Measurements from ENCODE around the gene CEMP1.
A peak's percentile ranks its signal among the peaks of the same experiment; 100 is the strongest.

Gene CEMP1

DNA sequence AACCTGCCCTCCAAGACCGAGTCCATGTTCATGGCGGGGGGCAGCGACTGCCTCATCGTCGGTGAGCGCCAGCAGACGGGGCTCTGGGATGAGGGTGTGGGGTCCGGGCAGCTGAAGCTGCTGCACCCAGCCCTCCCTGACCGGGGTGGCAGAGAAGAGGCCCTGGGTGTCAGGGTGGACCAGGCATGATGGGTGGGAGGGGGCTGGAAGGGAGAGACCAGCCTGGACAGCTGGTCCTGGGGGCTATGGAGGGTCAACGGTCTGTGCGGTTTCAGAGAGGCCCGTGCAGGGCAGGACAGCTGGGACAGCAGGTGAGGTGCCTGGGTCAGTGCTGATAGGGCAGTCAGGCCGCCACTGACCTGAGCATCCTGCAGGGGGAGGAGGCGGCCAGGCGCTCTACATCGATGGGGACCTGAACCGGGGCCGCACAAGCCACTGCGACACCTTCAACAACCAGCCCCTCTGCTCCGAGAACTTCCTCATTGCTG, 30.7 kb downstream of the CEMP1 start:
- DNase-seq (ENCODE audit: low read depth) = no peak

DNA sequence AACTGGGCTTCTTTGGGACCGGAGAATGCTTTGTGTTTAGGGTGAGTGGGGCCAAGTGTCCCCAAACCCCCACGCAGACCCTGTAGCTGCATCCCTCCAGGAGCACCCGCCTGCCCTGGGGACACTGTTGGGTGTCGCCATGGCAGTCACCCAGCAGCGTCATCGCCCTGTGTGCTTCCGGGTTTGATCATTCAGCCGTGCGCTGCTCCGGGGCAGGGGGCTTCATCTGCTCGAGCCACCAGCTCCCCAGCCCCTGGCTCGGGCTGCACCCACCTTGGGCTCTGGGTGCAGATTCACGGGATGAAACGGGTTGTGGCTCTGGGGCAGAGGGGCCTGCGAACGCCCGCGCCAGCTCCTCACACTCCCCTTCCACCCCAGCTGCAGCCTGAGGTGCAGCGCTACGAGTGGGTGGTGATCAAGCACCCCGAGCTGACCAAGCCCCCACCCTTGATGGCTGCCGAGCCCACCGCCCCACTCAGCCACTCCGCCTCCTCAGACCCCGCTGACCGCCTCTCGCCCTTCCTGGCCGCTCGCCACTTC, 31.2 kb downstream of the CEMP1 start:
- DNase-seq (ENCODE audit: low read depth) = no peak

DNA sequence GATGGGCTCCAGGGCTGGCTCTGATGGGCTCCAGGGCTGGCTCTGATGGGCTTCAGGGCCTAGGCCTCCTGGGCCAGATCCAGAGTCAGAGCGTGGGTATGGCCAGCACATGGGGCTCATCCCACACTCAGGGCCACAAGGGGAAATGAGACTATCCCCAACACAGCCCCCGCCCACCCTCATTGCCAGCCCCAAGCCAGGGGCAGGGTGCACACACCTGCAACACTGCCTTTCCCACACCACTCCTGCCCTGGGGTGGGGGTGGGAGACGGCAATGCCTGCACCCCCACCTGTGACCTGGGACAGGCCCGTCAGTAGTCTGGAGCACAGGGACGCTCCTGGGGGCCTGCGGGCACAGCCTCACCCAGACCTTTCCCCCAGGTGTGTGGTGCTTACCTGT, 31.8 kb downstream of the CEMP1 start:
- no peak for DNase-seq (ENCODE audit: low read depth)

DNA sequence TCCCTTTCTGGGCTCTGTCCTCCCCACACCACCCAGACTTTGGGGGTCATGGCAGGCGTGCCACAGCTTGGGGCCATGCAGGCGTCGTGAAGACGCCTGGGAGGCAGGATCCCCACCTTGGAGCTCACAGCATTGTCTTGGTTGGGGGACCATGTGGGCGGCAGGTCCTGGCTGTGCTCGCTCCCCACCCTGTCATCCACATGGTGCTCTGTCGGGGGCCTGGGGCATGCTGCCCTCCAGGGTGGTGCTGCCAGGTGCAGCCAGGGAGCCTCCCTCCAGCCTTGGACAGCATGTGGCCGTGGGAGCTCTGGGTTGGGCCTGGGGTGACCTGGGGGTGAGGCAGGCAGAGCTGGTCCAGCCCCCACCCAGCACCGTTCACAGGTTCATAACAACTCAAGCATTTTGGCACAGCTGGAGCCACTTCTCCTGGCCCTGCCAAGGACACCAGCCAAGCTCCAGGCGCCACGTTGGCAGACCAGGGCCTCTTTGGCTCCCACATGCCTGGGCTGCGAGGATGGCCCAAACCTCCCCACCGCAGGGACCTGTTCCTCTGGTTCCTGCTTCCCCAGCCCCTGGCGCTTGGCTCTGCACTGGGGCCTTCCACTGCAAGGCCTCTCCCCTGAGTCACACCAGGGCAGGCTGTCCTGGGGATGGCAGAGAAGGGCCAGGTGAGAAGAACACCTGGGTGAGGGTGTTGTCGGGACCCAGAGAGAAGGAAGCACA, 32.5 kb downstream of the CEMP1 start:
- DNase-seq (ENCODE audit: low read depth) = no peak

DNA sequence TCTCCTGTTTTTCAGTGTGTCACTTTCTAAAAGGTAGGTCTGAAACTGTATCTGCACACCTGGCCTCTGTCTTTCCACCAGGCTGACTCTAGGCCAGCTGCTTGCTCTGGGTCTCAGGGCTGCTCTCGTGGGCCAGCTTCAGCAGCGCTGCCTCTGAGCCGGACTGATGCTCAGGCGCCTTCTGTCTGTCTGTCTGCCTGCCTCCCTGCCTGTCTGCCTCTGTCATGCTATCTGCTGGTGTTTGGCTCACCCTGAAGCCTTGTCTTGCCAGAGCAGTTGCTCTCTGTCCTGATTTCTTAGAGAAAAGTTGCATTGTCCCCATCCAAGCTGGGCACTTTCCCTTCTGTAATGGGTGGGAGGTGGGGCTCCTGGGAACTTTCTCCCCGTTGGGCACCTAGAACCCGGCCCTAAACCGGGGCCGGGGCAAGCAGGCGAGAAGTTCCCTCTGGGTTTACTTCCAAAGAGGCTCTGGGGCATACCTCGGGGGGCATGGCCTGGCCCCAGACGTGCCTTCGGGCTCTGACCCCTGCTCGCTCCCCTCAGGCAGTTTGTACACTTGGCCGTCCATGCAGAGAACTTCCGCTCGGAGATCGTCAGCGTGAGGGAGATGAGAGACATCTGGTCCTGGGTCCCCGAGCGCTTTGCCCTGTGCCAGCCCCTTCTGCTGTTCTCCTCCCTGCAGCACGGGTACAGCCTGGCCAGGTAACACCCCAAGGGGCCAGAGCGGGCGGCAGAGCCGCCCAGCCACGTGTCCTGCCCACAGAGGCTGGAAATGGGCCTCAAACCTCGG, 33.3 kb downstream of the CEMP1 start:
- DNase-seq (ENCODE audit: low read depth) = no peak

DNA sequence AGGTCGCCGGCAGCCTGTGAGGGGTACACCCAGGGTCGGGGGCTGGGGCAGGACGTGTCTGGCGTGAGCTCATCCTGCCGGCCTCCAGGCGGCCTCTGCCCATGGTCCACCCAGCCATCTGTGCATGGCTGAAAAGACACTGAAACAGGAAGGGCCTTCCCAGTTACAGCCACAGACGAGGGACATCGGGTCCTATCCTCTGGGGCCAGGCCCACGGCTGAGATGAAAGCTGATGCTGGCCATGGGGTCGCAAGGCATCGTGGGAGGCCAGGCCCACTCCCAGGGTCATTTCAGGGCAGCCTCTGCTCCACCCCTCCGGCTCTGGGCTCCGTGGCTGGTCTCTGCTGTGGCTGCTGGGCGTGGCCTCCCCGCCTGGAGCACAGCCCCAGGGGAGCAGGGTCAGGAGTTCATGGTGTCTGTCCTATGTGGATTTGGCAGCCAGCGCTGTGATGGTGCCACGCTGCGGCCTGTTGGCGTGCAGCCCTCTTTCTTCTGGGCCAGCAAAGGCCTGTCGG, 34.0 kb downstream of the CEMP1 start:
- DNase-seq (ENCODE audit: low read depth) = no peak

DNA sequence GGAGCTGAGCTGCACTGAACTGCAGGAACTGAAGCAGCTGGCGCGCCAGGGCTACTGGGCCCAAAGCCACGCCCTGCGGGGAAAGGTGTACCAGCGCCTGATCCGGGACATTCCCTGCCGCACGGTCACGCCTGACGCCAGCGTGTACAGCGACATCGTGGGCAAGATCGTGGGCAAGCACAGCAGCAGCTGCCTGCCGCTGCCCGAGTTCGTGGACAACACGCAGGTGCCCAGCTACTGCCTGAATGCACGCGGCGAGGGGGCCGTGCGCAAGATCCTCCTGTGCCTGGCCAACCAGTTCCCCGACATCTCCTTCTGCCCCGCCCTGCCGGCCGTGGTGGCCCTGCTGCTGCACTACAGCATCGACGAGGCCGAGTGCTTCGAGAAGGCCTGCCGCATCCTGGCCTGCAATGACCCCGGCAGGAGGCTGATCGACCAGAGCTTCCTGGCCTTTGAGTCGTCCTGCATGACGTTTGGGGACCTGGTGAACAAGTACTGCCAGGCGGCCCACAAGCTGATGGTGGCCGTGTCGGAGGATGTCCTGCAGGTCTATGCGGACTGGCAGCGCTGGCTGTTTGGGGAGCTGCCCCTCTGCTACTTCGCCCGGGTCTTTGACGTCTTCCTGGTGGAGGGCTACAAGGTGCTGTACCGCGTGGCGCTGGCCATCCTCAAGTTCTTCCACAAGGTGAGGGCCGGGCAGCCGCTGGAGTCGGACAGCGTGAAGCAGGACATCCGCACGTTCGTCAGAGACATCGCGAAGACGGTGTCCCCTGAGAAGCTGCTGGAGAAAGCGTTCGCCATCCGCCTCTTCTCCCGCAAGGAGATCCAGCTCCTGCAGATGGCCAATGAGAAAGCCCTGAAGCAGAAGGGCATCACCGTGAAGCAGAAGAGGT, 34.7 kb downstream of the CEMP1 start:
- DNase-seq (ENCODE audit: low read depth) = no peak

DNA sequence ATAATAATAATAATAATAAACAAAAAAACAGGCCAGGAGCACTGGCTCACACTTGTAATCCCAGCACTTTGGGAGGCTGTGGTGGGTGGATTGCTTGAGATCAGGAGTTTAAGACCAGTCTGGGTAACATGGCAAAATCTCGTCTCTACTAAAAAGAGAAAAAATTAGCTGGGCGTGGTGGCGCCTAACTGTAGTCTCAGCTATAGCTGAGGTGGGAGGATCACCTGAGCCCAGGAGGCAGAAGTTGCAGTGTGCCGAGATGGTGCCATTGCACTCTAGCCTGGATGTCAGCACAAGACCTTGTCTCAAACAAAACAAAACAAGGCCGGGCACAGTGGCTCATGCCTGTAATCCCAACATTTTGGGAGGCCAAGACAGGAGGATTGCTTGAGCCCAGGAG, 36.2 kb downstream of the CEMP1 start:
- no peak for DNase-seq (ENCODE audit: low read depth)

DNA sequence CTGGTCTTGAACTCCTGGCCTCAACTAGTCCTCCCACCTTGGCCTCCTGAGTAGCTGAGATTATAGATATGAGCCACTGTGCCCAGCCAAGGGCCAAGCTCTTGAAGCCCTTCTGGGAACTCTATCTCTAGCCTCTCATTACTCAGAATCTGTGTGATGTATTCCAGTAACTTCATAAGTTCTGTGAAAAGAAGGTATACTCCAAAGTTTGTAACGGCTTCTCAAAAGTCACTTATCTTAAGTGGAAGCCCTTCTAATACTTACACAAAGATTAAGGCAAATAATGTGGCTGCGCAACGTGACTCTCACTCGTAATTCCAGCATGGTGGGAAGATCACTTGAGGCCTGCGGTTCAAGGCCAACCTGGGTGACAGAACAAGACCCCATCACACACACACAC, 36.6 kb downstream of the CEMP1 start:
- no peak for DNase-seq (ENCODE audit: low read depth)

DNA sequence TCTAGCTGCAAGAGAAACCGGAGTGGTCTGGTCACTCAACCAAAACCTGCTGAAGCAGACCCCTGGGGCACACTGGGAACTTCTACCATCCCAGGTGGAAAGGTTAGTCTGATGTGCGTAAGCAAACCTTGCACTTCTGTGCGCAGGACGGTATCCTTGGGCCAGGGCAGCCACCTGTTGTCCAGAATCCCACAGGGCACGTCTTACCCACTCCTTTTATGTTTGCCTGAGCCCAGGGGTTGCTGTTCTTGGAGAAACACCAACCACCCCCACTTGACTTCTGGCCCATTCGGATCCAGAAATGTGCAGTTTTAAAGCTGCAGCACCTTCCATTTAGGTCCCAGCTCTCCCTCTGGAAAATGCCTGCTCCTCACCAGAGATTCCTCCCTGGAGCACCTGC, 37.6 kb downstream of the CEMP1 start:
- DNase-seq (ENCODE audit: low read depth) = no peak

DNA sequence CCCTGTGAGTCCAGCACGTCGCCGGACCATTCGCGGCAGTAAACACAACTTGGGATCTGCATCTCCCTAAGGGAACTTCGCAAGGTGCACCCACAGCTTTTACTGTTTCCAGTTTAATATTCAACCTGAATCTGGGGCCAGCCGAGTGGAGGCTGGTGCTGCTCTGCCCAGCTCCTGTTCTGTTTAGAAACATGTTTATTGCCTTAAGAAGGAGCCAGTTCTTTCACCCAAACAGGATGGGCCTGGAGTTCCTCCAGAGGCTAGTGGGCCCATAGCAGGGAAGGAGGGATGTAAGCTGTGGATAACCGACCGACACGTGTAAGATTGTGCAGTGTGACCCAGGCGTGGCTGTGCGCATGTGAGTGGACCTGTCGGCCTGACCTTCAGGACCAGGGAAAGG, 38.9 kb downstream of the CEMP1 start:
- no peak for DNase-seq (ENCODE audit: low read depth)

DNA sequence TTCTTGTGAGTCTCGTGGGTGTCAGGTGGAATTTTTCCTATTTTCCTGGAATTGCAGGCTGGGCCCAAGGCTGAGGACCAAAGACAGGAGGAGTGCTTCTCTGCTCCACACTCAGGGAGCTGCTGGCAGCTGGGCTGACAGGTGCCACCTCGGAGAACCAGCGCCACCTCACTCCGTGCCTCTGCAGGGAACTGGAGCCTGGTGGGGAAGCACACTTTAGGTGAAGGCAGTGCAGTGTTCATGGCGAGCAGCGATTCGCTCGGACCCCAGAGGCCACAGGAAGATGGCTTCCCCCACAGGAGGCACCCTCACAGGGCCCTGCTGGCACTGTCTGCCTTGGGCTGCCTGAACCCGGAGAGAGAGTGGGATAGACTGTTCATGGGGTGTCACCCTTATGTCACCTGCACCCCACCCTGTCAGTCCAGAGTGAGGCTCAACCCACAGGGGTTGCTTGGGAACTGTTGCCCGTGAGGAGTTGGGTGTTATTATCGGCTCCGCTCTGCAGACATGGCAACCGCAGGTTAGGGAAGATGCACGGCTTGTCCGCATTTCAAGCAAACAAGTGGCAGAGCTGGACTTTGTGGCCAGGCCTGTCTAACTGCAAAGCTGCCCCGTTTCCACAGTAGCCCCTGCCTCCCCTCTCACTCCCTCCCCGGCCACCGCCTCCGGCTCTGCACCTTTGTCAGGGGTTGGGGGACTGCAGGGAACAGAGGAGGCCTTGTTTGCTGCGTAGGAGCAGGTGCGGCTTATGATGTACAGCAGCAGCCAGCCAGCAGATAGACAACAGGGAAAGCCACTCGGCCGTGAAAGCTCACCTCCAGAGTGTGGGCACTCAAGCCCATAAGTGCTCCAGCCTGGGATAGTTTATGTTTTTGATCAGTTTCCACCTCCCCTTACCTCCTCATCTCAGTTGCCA, 40.8 kb downstream of the CEMP1 start:
- DNase-seq (ENCODE audit: low read depth) = no peak

DNA sequence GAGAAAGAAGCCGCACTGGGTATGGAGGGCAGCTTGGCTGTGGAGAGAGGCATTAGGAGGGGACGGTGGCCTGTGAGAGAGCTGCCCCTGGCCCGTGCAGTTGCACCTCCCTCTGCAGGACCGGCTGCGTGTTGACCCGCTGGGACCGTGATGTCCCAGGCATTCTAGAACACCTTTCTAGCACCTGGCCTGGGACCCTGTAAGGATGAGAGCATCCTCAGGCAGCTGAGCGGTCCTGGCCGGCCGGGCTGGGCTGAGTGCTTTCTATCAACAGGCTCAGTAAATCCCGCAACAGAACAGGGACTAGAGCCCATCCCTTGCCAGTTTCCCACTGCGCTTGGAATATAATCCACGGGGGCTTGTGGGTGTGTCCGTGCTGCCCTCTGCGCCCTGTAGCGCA, 41.6 kb downstream of the CEMP1 start:
- no peak for DNase-seq (ENCODE audit: low read depth)

DNA sequence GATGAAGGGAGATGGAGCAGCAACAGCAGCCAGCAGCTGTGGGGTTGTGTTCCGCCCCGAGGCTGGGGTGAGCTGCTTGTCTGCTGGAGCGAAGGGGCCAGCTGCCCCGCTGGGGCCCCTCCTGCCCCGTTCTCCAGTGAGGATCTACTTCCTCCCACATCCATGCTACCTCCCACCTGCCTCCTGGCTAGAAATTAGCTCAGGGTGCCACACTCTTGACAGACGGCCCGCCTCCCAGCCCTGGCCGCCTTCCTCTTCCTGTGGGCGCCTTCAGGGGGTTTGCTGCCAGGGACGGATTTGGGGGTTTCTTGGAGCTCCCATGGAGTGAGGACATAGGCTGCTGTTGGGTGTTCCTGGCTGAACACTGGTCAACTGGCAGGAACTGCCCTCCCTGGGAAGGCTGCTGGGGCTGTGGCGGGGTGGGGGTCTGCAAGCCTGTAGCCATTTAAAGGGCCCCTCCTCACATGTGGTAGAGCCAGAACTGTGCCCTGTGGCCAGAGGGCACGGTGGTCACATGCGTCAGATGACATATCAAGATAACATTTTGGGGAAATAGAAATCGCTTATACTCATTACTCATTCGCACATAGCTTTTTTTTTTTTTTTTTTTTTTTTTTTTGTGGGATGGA, 43.2 kb downstream of the CEMP1 start:
- no peak for DNase-seq (ENCODE audit: low read depth)

DNA sequence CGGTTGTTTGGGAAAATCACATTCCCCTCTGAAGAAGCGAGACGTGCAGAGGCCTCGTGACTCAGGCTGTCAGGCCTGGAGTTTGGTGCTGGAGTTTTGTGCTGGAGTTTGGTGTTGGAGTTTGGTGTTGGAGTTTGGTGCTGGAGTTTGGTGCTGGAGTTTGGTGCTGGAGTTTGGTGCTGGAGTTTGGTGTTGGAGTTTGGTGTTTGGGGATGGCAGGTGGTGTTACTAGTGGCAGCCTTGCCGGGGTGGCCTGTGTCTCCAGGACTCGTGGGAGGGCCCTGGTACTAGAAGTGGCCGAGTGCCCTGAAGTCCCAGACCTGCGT, 43.7 kb downstream of the CEMP1 start:
- DNase-seq (ENCODE audit: low read depth) = no peak

DNA sequence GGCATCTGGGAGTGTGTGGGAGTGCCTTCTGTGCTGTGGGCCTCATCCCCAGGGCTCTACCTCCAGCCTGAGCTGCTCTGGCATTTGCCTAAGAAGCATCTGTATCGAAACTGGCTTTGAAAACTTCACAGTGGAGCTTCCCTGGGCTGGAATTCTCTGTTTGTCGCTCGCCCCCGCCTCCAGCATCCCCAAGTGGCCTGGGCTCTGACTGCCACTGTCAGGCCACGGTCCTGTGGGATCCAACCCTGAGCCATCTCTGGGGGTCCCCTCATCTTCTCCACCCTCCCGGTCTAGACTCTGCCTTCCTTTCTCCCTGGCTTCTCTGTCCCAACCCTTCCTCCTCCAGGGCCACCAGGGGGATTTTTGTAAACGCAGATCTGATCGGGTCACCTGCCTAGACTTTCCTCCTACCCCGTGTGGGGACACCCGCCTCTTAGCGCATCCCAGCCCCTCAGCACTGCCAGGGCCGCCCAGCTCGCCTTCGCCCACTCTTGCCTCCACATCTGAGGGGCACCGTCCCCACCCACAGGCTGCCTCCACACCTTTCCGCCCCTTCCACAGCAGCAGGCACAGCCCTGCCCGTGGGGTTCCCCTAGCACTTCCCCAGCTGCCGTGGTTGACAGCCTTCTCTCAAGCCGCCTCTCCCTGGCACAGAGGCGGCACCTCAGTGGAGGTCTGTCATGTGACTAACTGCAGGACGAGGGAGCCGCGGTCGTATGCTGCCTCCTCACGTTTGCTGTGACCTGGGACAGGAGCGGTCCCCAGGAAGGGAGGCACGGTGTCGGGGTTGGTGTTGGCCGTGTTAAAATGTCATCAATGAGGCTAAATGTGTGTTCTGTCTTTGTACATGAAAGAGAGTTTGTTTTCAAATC, 44.3 kb downstream of the CEMP1 start:
- peak; percentile 53 for DNase-seq (ENCODE audit: low read depth)

DNA sequence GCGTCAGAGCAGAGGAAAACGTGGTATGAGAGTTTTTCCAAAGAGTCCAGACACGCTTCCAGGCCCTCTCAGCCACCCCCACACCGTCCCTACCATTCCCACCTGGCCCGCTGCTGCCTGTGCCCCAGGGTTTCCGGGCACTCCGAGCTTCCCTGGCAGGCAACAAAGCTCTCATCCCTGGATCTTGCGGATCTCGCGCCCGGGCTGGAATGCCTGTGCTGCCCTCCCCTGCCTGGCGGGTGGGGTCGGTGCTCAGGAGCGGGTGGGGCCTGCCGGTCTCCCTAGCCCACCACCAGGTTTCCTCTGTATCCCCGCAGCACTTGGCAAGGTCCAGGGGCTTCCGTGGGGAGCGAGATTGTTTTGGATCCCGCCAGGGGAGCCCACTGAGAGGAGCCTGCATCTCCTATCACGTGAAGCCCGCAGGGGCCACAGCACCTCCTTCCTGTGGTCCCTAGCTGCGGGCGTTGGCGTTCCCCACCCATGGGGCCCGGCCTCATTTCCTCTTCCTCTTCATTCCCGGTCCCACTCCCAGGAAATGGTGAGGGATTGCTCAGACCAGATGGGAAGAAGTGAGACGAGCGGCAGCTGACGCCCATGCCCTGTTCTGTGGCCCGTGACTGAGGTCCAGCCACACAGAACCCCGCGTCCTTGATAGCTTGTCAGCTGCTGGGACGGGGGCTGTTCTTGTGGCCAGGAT, 45.2 kb downstream of the CEMP1 start:
- no peak for DNase-seq (ENCODE audit: low read depth)

DNA sequence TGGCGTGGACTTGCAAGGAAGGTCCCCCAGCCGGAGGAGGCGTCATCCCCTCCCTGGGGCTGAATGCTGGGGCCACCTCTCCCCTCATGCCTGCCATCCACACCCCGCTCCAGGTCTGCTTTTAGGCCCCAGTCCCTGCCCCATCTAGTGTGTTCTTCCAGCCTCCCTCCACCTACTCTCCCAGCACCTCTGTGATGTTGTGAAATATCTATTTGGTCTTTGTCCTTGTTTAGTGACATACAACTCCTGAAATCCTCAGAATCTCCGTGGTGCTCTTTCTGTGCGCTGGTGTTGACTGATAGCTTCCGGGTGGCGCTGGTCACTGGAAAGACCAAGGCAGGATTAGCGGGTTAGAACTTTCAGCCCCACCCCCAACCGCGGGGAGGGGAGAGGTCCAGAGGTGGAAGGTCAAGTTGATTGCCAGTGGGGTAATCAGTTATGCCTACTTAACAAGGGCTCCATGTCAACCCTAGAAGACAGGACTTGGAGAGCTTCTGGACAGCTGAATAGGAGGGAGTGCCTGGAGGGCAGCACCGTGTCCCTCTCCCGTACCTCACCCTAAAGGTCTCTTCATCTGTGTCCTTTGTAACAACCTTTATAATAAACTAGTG, 46.2 kb downstream of the CEMP1 start:
- DNase-seq (ENCODE audit: low read depth) = no peak
